Stimulated activated memory B cell treated with anti-CD40 and anti-IgM and Interleukin-4, amounts not matched to agents 10 μg/mL and 1 μg/mL and 100 μg/mL, for 72 hours (primary cell): ENCODE results near the gene CXCR1.
A peak's percentile ranks its signal among the peaks of the same experiment; 100 is the strongest.
"Not testable (repeated sequence)": the region's sequence is repeated elsewhere in the genome, so short reads cannot be mapped to it uniquely, and the experiment has no call there.

Experiments
- ATAC-seq: fragments of 150-1000 bp; cut with Tn5 transposase; 2 replicates; pipeline ENCODE4 v1.10.0; 2021
- H3K27ac Mint-ChIP-seq: one replicate; pipeline ENCODE4 v1.8.0; 2022; ENCODE audit warnings: mild to moderate bottlenecking, mixed read lengths
- H3K27me3 Mint-ChIP-seq: one replicate; pipeline ENCODE4 v1.8.0; 2022; ENCODE audit warnings: mixed read lengths
- H3K36me3 Mint-ChIP-seq: one replicate; pipeline ENCODE4 v1.8.0; 2022; ENCODE audit warnings: mixed read lengths
- H3K4me1 Mint-ChIP-seq: one replicate; pipeline ENCODE4 v1.8.0; 2022; ENCODE audit warnings: mixed read lengths
- H3K4me3 Mint-ChIP-seq: one replicate; pipeline ENCODE4 v1.8.0; 2022; ENCODE audit warnings: mild to moderate bottlenecking, moderate library complexity, mixed read lengths
- H3K9me3 Mint-ChIP-seq: one replicate; pipeline ENCODE4 v1.8.0; 2022; ENCODE audit warnings: mixed read lengths

CXCR1 gene

DNA sequence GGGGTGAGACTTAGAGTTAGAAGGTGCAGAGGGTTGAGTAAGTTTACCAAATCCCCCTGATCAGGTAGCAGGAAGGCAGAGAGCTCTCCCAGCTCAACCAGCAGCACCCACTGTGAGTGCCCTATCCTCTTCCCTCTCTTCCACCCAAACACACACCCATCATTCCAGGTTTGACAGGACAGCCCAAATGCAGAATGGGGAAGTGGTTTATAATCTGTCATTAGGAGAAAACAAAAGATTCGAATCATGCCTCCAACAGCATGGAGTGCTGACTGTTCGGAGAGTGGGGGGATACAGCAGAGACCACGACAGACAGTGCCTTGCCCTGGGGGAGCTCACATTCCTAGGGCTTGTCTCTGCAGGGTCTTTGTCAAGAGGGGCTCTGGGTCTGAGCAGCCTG, 29.2 kb downstream of the CXCR1 start:
- H3K27me3 Mint-ChIP-seq = peaks cover 53% of the 10 kb centered on the region
- no peaks in the 10 kb centered on the region for H3K9me3 Mint-ChIP-seq
- H3K36me3 Mint-ChIP-seq = no peaks in the 10 kb centered on the region
- H3K4me1 Mint-ChIP-seq = peaks cover 7% of the 10 kb centered on the region
- H3K4me3 Mint-ChIP-seq = no peak overlapping the region
- no peak overlapping the region for H3K27ac Mint-ChIP-seq
- no peak for ATAC-seq

- peaks cover 4% of the 10 kb centered on the region for H3K4me1 Mint-ChIP-seq
- H3K9me3 Mint-ChIP-seq = no peaks in the 10 kb centered on the region
- H3K27me3 Mint-ChIP-seq = peaks cover 36% of the 10 kb centered on the region
- ATAC-seq = peak; percentile 47
- no peak overlapping the region for H3K27ac Mint-ChIP-seq
- no peaks in the 10 kb centered on the region for H3K36me3 Mint-ChIP-seq
- no peak overlapping the region for H3K4me3 Mint-ChIP-seq
These were observed 35.9 kb downstream of the CXCR1 start for GRCh38 chr2:218130822-218131221.

DNA sequence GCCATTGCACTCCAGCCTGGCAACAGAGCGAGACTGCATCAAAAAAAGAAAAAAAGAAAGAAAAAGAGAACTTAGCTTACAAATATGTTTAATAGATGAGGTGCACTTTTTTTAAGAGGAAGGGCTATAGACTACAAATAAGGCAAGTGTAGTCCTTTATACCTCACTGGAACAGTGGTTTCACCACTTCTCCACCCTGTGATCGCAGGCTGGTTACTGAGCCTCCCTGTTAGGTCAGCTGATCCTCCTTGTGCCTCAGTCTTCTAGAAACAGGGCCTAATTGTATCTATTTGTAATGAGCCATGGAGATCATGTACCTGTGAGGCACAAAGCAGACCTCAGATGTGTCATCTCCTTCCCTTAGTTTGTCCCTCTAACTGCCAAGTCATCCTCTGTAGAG, 36.4 kb downstream of the CXCR1 start:
- Mint-ChIP-seq H3K4me3 (no peak overlapping the region), H3K27me3 (peaks cover 36% of the 10 kb centered on the region), H3K27ac (no peak overlapping the region), H3K36me3 (no peaks in the 10 kb centered on the region), H3K9me3 (no peaks in the 10 kb centered on the region), H3K4me1 (peaks cover 9% of the 10 kb centered on the region)
- no peak for ATAC-seq

DNA sequence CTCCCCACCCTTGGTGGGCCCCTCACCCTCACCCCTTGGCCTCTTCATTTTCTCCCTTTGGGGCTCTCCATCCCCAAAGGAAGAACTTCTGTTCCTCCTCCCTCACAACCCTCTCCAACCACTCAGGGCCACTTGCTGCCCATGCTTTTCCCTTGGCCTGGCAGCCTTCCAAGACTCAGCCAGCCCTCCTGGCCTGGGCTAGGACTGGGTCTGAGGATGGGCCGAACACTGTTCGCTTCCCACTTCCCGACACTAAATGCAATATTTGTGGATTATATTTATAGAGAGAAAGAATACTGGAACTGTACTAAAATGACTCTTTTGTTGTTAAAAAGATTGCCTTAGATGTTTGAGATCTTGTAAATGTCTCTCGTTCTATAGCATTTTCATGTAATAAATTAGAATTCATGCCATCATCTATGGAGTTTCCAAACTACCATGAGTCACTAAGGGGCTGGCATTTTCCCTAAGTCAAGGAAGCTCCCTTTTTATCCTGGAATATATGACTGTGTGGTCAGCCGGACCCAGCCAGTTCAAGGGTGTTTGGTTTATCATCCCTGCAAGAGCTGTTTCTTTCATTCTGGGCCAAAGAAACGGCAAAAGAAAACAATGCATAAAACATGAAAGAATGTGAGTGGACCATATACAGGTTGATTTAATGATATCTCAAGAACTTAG, 37.2 kb downstream of the CXCR1 start:
- ATAC-seq = no peak
- Mint-ChIP-seq H3K27ac (no peak overlapping the region), H3K4me3 (no peak overlapping the region), H3K27me3 (peaks cover 36% of the 10 kb centered on the region), H3K4me1 (peaks cover 11% of the 10 kb centered on the region), H3K36me3 (no peaks in the 10 kb centered on the region), H3K9me3 (no peaks in the 10 kb centered on the region)

- ATAC-seq = no peak
- H3K27ac Mint-ChIP-seq = no peak overlapping the region
- H3K4me3 Mint-ChIP-seq = no peak overlapping the region
- H3K27me3 Mint-ChIP-seq = peaks cover 37% of the 10 kb centered on the region
- H3K9me3 Mint-ChIP-seq = no peaks in the 10 kb centered on the region
- no peaks in the 10 kb centered on the region for H3K36me3 Mint-ChIP-seq
- peaks cover 11% of the 10 kb centered on the region for H3K4me1 Mint-ChIP-seq
These were observed 37.8 kb downstream of the CXCR1 start for GRCh38 chr2:218128781-218129457.

- Mint-ChIP-seq H3K27me3 (peaks cover 37% of the 10 kb centered on the region), H3K4me1 (peaks cover 11% of the 10 kb centered on the region), H3K27ac (no peak overlapping the region), H3K36me3 (no peaks in the 10 kb centered on the region), H3K9me3 (no peaks in the 10 kb centered on the region), H3K4me3 (no peak overlapping the region)
- no peak for ATAC-seq
These were observed 38.8 kb downstream of the CXCR1 start for GRCh38 chr2:218127929-218128455.

GRCh38 chr2:218125626-218126080, 41.1 kb downstream of the CXCR1 start, which contains the start of gene CXCR2:
TSS of gene CXCR2 (plus strand) at chr2:218126028. CDS start at chr2:218134802, 8,774 bp downstream.
- Mint-ChIP-seq H3K9me3 (peaks cover 2% of the 10 kb centered on the region), H3K4me1 (peaks cover 11% of the 10 kb centered on the region), H3K36me3 (no peaks in the 10 kb centered on the region), H3K27ac (no peak within 1 kb of the TSS), H3K27me3 (peaks cover 40% of the 10 kb centered on the region), H3K4me3 (no peak within 1 kb of the TSS)
- no peak for ATAC-seq

GRCh38 chr2:218125095-218125494, 41.7 kb downstream of the CXCR1 start:
- no peak overlapping the region for H3K27ac Mint-ChIP-seq

DNA sequence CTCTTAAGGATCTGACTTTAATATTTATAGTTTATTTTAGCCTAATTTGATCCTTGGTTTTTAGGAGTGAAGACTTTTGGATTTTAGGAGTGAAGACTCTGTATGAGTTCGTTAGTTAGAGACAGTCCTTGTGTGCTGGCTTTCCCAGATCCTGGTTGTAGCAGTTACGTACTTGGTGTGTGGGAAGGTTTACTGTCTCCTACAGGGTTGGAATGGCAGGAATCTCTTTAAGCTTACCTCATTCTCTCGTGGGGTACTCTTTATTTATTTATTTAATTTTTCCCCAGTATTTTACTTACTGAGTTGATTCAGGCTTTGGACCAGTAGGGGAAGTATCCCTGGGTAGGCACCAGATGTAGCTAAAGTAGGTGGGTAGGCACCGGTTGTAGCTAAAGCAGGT, 42.8 kb downstream of the CXCR1 start:
- H3K36me3 Mint-ChIP-seq = no peaks in the 10 kb centered on the region
- H3K9me3 Mint-ChIP-seq = peaks cover 2% of the 10 kb centered on the region

More at GRCh38 chr2:218125095-218125494, 41.7 kb downstream of the CXCR1 start:
- ATAC-seq = no peak
- Mint-ChIP-seq H3K27me3 (peaks cover 45% of the 10 kb centered on the region), H3K4me3 (no peak overlapping the region), H3K36me3 (no peaks in the 10 kb centered on the region), H3K9me3 (peaks cover 2% of the 10 kb centered on the region), H3K4me1 (peaks cover 11% of the 10 kb centered on the region)

GRCh38 chr2:218122286-218122685, 44.5 kb downstream of the CXCR1 start:
- ATAC-seq, H3K36me3 Mint-ChIP-seq, H3K4me3 Mint-ChIP-seq, H3K27ac Mint-ChIP-seq, H3K9me3 Mint-ChIP-seq: not testable (repeated sequence)
- peaks cover 11% of the 10 kb centered on the region for H3K4me1 Mint-ChIP-seq
- H3K27me3 Mint-ChIP-seq = peaks cover 36% of the 10 kb centered on the region

More for the DNA sequence above, 42.8 kb downstream of the CXCR1 start:
- Mint-ChIP-seq H3K27me3 (peaks cover 45% of the 10 kb centered on the region), H3K4me1 (peaks cover 11% of the 10 kb centered on the region), H3K27ac (no peak overlapping the region), H3K4me3 (no peak overlapping the region)
- ATAC-seq = no peak

DNA sequence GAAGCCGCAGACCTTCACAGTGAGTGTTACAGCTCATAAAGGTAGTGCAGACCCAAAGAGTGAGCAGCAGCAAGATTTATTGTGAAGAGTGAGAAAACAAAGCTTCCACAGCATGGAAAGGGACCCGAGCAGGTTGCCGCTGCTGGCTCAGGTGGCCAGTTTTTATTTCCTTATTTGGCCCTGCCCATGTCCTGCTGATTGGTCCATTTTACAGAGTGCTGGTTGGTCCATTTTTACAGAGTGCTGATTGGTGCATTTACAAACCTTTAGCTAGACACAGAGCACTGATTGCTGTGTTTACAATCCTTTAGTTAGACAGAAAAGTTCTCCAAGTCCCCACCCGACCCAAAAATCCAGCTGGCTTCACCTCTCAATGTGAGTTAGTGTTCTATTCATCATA, 45.0 kb downstream of the CXCR1 start:
- H3K27ac Mint-ChIP-seq, H3K9me3 Mint-ChIP-seq, H3K36me3 Mint-ChIP-seq, ATAC-seq, H3K4me3 Mint-ChIP-seq: not testable (repeated sequence)
- Mint-ChIP-seq H3K4me1 (peaks cover 11% of the 10 kb centered on the region), H3K27me3 (peaks cover 36% of the 10 kb centered on the region)
